HG02852 (cell line): ENCODE data around the gene TJP1.

ENCODE experiments used
- ATAC-seq: cut with Tn5 transposase; IDR thresholded peaks from one replicate; pipeline ENCODE4 v1.9.1; 2021; ENCODE audit warnings: mild to moderate bottlenecking, moderate library complexity; ENCODE audit not compliant: unreplicated experiment

TJP1 gene

GRCh38 chr15:29822100-29822683, at the start of gene TJP1:
Gene TJP1, minus strand, starts transcription at chr15:29822468. Its CDS starts 440 bp downstream, at chr15:29822028.
- no peak for ATAC-seq

DNA sequence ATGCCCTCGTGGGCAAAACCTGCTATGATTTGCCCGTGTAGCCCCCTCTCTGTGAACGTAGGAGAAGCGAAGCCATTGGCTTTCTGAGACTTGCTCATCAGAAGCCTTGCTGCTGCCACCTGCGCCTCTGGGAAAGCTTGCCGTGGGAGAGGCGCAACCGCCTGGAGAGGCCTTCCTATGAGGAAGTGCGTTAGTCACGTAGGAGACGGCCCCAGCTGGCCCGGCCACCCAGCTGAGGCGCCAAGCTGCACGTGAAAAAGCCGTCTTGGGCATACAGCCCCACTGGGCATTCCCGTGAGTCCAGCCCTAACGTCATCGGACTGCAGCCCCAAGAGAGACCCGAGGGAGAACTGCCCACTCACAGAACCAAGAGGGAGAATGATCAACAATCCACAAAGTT, 49.1 kb upstream of the TJP1 start:
- ATAC-seq, result no peak

GRCh38 chr15:29870495-29871151, 48.4 kb upstream of the TJP1 start:
- no peak for ATAC-seq

- ATAC-seq, result no peak
Observed at GRCh38 chr15:29867241-29868000, 45.2 kb upstream of the TJP1 start.

DNA sequence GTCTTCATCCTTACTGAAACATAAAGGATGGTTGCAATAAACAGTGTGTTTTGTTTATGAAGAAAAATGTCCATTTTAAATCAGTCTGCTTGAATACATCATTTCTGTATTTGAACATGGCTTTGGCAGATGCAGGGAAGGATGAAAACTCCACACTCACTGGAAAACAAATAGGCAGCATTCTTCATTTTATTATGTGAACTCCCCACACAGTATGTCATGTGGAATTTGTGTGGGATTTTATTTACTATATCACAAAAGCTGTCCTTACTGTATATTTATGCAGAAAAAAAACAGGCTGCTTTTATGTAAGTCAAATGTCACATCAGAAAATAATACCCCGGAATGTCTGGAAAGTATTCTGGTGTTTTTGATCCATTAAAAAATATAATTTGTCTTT, 44.1 kb upstream of the TJP1 start:
- ATAC-seq, result no peak

DNA sequence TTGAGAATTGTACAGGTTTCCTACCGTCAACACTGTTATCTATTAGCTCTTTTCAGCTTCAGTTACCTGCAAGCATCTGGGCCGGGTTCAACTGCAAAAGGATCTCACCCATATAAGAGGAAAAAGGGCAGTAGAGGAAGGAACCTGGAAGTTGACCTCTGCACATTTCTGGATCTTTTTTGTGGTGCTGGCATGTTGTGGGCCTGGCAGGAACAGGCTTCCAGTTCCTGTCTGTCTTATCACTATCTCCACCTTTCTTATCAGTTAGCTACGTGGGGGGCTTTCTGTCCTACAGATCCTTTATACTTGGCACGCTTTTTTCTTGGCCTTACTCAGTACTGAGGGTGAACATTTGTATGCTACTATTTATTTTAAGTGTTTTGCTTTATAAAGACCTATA, 42.2 kb upstream of the TJP1 start:
- no peak for ATAC-seq

GRCh38 chr15:29863438-29863837, 41.2 kb upstream of the TJP1 start:
- ATAC-seq, result no peak

DNA sequence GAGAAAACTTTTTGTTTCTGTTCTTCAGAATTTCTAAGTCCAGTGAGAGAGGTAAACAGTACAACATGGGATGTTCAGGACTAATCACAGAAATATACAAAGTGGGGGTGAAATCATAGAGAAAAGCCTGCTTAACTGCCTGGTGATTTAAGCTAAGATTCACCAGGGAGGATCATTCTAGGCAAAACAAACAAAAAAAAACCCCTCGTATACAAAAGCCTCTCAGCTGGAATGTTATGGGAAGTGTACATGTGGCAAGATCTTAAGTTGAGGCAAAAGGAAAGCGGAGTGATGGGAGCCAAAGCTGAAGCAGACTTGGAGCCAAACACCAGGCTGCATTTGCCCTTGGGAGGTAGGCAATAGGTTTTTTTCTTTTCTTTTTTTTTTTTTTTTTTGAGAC, 40.0 kb upstream of the TJP1 start:
- ATAC-seq, result no peak

- ATAC-seq, result no peak
Observed at GRCh38 chr15:29860872-29861271, 38.6 kb upstream of the TJP1 start.

DNA sequence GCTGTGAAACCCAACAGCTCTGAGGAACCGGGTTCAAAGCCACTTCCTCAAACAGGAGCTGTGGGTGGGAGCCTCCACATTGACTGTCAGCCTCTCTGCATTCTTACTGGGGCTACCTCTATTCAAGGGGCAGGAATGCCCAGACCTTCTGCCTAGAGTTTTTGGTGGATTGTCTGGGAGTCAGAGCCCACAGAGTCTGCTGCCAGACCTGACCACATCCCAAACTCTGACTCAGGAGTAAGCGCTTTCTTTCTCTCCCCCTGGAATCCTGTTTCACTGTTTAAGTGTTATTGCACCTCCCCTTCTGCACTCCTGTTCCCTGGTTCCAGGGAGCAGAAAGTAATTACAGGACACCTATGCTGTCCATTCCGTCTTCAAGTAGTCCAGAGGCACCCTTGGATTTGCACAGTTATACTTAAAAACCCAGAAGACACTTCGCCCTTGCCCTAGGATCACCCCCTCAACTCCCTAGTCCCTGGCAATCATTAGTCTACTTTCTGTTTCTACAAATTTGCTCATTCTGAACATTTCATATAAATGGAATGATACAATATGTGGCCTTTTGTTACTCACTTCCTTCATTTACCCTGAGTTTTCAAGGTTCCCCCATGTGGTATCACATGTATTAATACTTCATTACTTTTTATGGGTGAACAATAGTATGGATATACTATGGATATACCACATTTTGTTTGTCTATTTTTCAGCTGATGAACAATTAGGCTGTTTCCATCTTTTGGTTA, 37.9 kb upstream of the TJP1 start:
- ATAC-seq, result no peak

GRCh38 chr15:29859293-29859692, 37.0 kb upstream of the TJP1 start:
- ATAC-seq, result no peak

DNA sequence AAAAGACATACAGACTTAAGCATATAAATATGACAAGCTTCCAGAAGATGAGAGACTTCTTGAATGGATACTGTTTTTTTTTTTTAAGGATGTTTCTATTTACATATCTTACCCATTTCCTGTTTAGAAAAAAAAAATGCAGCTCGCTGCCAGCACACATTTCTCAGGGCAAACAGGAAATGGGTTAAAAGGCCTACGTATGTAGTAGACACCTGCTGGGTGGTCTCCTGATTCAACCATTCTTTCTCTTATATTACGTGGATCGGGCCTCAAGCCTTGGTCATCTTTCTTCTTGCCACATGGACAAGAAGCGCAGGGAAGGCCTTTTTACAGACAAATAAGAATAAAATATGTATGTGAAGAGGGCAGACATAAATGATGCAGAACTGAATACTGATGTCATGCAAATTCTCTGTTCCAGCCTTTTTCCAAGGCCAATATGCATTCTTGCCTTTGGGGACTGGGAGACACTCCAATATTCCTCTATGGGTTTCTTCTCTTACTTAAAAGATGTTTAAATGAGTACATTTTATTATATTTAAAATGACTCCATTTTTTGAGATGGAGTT, 35.0 kb upstream of the TJP1 start:
- no peak for ATAC-seq

DNA sequence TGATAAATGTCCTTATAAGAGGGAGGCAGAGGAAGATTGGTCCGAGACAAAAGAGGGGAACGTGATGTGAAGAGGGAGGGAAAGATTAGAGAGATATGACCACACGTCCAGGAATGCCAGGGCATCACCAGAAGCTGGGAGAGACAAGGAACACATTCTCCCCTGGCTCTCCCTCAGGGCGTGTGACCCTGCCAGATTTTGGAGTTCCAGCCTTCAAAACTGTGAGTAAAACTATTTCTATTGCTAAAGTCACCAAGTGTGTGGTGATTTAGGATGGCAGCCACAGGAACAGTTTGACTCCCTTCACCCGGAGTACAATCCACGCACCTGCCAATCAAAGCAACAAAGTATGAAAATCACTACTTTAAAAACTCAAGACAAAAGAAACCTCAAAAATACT, 32.1 kb upstream of the TJP1 start:
- no peak for ATAC-seq

- no peak for ATAC-seq
Observed at GRCh38 chr15:29853211-29853987, 31.1 kb upstream of the TJP1 start.

GRCh38 chr15:29852201-29852600, 29.9 kb upstream of the TJP1 start:
- ATAC-seq, result no peak

DNA sequence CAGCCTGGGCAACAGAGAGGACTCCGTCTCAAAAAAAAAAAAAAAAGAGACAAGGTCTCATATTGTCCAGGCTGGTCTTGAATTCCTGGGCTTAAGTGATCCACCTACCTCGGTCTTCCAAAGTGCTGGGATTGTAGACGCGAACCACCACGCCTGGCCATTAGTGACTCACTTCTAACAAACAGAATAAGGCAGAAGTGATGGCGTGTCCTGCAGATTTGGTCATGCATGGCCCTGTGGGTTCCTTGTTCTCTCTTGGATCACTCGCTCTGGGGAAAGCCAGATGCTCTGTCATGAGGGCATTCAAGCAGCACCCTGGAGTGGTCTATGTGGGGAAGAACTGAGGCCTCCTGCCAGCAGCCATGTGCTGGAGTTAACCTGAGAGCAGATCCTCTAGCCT, 27.4 kb upstream of the TJP1 start:
- no peak for ATAC-seq

GRCh38 chr15:29849218-29849617, 26.9 kb upstream of the TJP1 start:
- ATAC-seq, result no peak

DNA sequence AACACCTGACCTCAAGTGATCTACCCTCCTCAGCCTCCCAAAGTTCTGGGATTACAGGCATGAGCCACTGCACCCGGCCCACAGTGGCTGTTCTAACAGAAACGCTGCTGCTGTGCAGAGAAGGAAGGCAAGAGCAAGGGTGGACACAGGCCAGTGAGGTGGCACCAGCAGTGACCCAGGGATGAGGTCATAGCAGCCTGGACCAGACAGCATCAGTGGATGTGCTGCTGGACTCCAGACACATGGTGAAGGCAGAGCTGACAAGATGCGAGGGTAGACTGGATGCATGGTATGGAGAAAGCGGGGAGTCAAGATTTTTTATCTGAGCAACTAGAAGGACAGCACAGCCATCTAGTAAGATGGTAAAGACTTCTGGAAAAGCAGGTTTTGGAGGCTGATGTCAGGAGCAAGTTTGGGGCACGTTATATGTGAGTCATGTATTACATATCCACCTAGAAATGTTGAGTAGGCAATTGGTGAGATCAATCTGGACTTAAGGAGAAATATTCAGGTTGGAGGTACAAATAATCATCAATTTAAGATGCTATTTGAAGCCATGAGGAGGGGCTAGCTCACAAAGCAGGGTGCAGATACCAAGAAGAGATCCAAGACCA, 22.1 kb upstream of the TJP1 start:
- ATAC-seq, result no peak

- ATAC-seq, result no peak
Observed at GRCh38 chr15:29842290-29842689, 20.0 kb upstream of the TJP1 start.

DNA sequence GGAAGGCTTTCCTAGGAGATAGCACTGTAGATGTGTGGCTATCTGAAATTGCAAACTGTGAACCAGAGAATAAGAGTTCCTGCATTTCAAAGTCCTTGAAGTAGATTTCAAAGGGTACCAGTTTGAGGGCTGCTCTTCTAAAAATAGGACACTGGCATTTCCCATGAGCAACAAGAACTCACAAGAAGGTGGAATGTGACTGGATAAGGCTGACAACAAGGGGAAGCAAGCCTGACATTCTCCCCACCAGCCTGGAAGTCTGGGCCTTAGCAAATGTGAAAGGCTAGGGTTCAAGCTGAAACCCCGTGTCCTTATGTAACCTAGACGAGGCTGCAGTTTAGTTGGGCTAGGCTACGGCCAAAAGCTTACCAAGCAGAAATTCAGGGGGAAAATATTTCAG, 18.7 kb upstream of the TJP1 start:
- ATAC-seq, result no peak
